Stomach (tissue), 9 donors: Measurements from ENCODE around the gene KLF15. TPM values are rescaled to one million over a fixed set of nuclear protein-coding genes. Genes with fewer than 3 reads are reported as not detected.

Source experiments
- DNase-seq, 2 donors: peaks; one replicate each; pipeline versions ENCODE4 v3.0.0 to v3.0.0-alpha.2; 2013 to 2019
- H3K27ac ChIP-seq, 5 donors: fragments of 200-600 bp in 4 of 5; sonication (generic) in 4 of 5; one replicate each; pipeline ENCODE4 v1.5.1; 2013 to 2019; ENCODE audit warnings: mild to moderate bottlenecking in 1 of 5, moderate library complexity in 1 of 5
- H3K27me3 ChIP-seq, 3 donors: fragments of 200-600 bp; sonication (generic); one replicate each; pipeline ENCODE4 v1.5.1; 2017 to 2019; ENCODE audit warnings: mixed run types in 1 of 3
- H3K36me3 ChIP-seq, 4 donors: fragments of 200-600 bp; sonication (generic); 1 replicate in 3 of 4; 2 replicates in 1 of 4; pipeline ENCODE4 v1.5.1; 2016 to 2019
- H3K4me1 ChIP-seq, 4 donors: fragments of 200-600 bp; sonication (generic); one replicate each; pipeline ENCODE4 v1.5.1; 2016 to 2019
- H3K4me3 ChIP-seq, 4 donors: fragments of 200-600 bp; sonication (generic) in 3 of 4; one replicate each; pipeline ENCODE4 v1.5.1; 2016 to 2019; ENCODE audit warnings: mild to moderate bottlenecking in 1 of 4
- H3K9me3 ChIP-seq, 4 donors: fragments of 200-600 bp; sonication (generic); one replicate each; pipeline ENCODE4 v1.5.1; 2016 to 2019
- EP300 ChIP-seq: sonication (generic); formaldehyde crosslinking; IDR thresholded peaks from one replicate; pipeline ENCODE4 v1.6.1; 2017; ENCODE audit warnings: antibody characterized with exemption
- POLR2A ChIP-seq, 4 donors: fragments of 450-650 bp; IDR thresholded peaks; one replicate each; pipeline ENCODE4 v1.6.1; 2016; ENCODE audit warnings: antibody characterized with exemption in 4 of 4, control low read depth in 2 of 4, mild to moderate bottlenecking in 1 of 4, moderate library complexity in 1 of 4
- POLR2AphosphoS5 ChIP-seq, 3 donors: sonication (generic); formaldehyde crosslinking; IDR thresholded peaks; one replicate each; pipeline ENCODE4 v1.6.1; 2016; ENCODE audit warnings: antibody characterized with exemption in 3 of 3
- WGBS, 5 donors: extraction: QIAGEN DNeasy Blood & Tissue Kit in 3 of 5; methylation state at CpG; one replicate each; pipeline versions ENCODE4 v1.1.5 to v1.1.7; 2013 to 2018; 5-methylcytosine and 5-hydroxymethylcytosine counted together
- intact Hi-C: fragments of 100-400 bp; cut with DNase I; formaldehyde crosslinking; loops from one replicate; pipeline ENCODE4 v1.15.1; 2023; ENCODE audit warnings: low total_unique reads
- polyA plus RNA-seq, 3 donors: library from polyadenylated mRNA; stranded (reverse); fragments of 200-250 nt; gene quantifications; one replicate each; pipeline ENCODE4 v1.2.3, GENCODE V29; 2013
- total RNA-seq, 5 donors: library from RNA; depleted of rRNA; stranded (reverse); fragments of >200 nt; gene quantifications; one replicate each; pipeline versions ENCODE4 v1.1.0 to v1.2.3, GENCODE V29; 2014 to 2016
- TF ChIP-seq, protein P1 (sequence below), 7 experiments: fragments of 450-650 bp in 4 of 7; fragments of 200-600 bp in 3 of 7; sonication (generic) in 3 of 7; IDR thresholded peaks; one replicate each; pipeline ENCODE4 v1.5.1; 2016 to 2019; ENCODE audit warnings: antibody characterized with exemption in 7 of 7, control low read depth in 2 of 7, mild to moderate bottlenecking in 1 of 7
- donor health status: healthy with polysubstance abuse.
- donor health status: Bipolar disorder and iron deficiency.
- donor health status: healthy.

Gene KLF15
- total and polyA plus RNA-seq, 8 donors = 4.6 to 82.9 (median 19.1) TPM

DNA sequence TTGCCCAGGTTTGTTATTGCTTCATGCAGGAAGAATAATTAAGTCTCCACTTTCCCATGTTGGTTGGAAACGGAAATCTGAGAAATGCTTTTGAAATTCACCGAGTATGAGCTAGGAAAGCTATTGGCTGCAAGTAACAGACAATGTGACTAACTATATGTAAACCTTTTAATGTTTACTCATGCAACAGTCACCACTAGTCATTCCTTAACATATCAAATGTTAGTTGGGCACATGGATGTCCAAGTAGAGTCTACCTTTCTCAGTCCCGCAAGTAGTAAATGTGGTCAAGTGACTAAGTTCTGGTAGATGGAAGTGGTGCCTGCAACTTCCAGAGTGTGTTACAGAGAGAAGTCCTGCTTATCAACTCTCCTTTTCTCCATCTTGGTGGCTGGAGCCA is 52.5 kb downstream of the KLF15 start:
- Histone ChIP-seq H3K9me3 (peaks cover 0 to 19% (median 3%) of the 10 kb centered on the region in 4 donors), H3K27ac (no peak overlapping the region), H3K4me1 (peaks cover 0 to 8% (median 0%) of the 10 kb centered on the region in 4 donors), H3K27me3 (no peaks in the 10 kb centered on the region), H3K4me3 (no peak overlapping the region), H3K36me3 (no peaks in the 10 kb centered on the region)
- 58 to 67% (median 61%) methylated on average over 3 of the region's 3 CpGs for WGBS, 5 donors
- DNase-seq = no peak
- intact Hi-C loops = no loop called here
- no peak for TF ChIP-seq POLR2AphosphoS5 (IDR thresholded peaks at IDR 0.05)
- no peak for TF ChIP-seq EP300
- TF ChIP-seq, protein P1, sequence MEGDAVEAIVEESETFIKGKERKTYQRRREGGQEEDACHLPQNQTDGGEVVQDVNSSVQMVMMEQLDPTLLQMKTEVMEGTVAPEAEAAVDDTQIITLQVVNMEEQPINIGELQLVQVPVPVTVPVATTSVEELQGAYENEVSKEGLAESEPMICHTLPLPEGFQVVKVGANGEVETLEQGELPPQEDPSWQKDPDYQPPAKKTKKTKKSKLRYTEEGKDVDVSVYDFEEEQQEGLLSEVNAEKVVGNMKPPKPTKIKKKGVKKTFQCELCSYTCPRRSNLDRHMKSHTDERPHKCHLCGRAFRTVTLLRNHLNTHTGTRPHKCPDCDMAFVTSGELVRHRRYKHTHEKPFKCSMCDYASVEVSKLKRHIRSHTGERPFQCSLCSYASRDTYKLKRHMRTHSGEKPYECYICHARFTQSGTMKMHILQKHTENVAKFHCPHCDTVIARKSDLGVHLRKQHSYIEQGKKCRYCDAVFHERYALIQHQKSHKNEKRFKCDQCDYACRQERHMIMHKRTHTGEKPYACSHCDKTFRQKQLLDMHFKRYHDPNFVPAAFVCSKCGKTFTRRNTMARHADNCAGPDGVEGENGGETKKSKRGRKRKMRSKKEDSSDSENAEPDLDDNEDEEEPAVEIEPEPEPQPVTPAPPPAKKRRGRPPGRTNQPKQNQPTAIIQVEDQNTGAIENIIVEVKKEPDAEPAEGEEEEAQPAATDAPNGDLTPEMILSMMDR (IDR thresholded peaks at IDR 0.05) = no peak
- no peak for TF ChIP-seq POLR2A (IDR thresholded peaks at IDR 0.05)

DNA sequence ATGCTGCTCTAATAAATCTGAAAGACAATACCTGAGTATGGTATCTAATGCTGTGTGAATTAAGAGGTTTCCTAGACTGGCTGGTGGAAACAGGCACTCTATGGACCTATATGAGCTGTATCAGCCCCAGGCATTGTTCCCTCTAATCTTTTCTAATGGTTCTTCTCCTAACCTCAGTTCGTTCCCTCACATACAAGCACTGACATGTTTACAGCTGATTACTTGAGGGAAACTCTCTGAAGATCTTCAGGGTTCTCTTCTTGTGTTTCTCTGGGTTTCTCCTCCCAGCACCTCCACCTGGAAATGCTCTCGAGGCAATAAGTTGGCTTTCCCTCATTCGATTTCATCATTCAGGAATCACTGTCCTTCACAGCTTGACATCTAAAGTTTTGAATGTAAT is 52.9 kb downstream of the KLF15 start:
- intact Hi-C loops = no loop called here
- H3K27me3 ChIP-seq = no peaks in the 10 kb centered on the region
- H3K36me3 ChIP-seq = no peaks in the 10 kb centered on the region
- H3K27ac ChIP-seq = no peak overlapping the region
- no peak for DNase-seq
- TF ChIP-seq POLR2AphosphoS5 (IDR thresholded peaks at IDR 0.05) = no peak
- TF ChIP-seq, protein P1 (IDR thresholded peaks at IDR 0.05) = no peak
- WGBS, 5 donors = 85 to 91% (median 87%) methylated on average over 3 of the region's 3 CpGs
- H3K4me1 ChIP-seq = peaks cover 0 to 8% (median 0%) of the 10 kb centered on the region in 4 donors
- H3K9me3 ChIP-seq = peaks cover 0 to 19% (median 3%) of the 10 kb centered on the region in 4 donors
- no peak overlapping the region for H3K4me3 ChIP-seq

DNA sequence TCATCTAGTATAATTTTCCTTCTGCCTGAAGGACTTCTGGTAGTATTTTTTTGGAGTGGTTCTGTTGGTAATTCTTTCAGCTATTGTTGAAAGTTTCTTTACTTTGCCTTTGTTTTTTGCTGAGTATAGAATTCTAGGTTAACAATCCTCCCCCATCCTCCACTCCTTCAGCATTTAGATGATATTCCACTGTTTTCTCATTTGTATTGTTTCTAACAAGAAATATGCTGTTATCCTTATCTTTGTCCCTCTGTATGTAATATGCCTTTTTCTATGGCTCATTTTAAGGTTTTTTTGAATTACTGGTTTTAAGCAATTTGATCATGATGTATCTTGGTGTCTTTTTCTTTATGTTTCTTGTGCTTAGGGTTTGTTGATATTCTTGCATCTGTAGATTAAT is 53.9 kb downstream of the KLF15 start:
- Histone ChIP-seq H3K4me1 (peaks cover 0 to 8% (median 0%) of the 10 kb centered on the region in 4 donors), H3K9me3 (peaks cover 0 to 19% (median 3%) of the 10 kb centered on the region in 4 donors), H3K27me3 (no peaks in the 10 kb centered on the region), H3K4me3 (no peak overlapping the region), H3K36me3 (no peaks in the 10 kb centered on the region), H3K27ac (no peak overlapping the region)
- no peak for DNase-seq
- intact Hi-C loops = no loop called here
- TF ChIP-seq EP300 (no peak), POLR2AphosphoS5 (IDR thresholded peaks at IDR 0.05) (no peak), POLR2A (IDR thresholded peaks at IDR 0.05) (no peak)
- TF ChIP-seq, protein P1 (IDR thresholded peaks at IDR 0.05) = no peak

DNA sequence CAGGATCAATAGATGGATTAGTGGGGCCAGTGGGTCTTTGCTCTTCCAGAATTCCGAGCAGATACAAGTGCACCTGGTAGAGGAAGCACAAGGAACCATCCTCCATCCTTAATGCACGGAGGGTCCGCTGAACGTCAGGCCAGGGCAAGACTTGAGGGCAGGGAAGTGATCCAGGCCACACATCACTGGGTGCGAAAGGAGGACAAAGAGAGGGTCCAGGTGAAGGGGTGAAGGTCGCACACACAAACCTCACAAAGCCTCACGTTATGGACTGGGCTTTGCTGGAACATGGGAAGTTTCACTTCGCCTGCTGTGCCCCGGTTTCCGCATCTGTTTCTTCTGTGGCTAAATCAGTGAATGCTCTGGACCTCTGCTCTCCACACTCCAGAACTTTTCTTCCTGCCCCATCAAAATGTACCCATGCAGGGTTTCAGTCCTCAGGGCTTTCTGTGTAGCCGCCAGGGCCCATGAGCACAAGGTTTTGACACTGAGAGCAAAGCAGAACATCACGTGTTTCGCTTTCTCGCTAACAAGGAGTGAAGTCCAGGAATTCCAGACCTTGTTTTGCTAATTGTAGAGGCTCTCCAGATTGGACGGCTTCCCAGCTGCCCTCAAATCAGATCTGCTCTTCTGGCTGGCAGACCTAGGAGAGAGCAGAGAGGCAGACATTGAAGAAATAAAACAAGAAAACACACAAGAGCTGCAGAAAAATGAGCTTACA is 56.3 kb downstream of the KLF15 start:
- Histone ChIP-seq H3K4me3 (no peak overlapping the region), H3K27ac (peak overlapping the region in 3 of 5 donors; percentile 4 to 61 (median 26)), H3K36me3 (no peaks in the 10 kb centered on the region), H3K9me3 (peaks cover 0 to 19% (median 3%) of the 10 kb centered on the region in 4 donors), H3K4me1 (peaks cover 0 to 8% (median 0%) of the 10 kb centered on the region in 4 donors), H3K27me3 (no peaks in the 10 kb centered on the region)
- DNase-seq = peak; percentile 42 to 73
- intact Hi-C loops = no loop called here
- TF ChIP-seq, protein P1 (IDR thresholded peaks at IDR 0.05) = no peak
- TF ChIP-seq EP300 (no peak), POLR2AphosphoS5 (IDR thresholded peaks at IDR 0.05) (peak in 2 of 3 donors; percentile 49 to 52), POLR2A (IDR thresholded peaks at IDR 0.05) (no peak)
- WGBS, 5 donors = 71 to 78% (median 72%) methylated on average over 15 of the region's 15 CpGs
